ENCODE results near the gene RGS11.

The RGS11 gene

DNA sequence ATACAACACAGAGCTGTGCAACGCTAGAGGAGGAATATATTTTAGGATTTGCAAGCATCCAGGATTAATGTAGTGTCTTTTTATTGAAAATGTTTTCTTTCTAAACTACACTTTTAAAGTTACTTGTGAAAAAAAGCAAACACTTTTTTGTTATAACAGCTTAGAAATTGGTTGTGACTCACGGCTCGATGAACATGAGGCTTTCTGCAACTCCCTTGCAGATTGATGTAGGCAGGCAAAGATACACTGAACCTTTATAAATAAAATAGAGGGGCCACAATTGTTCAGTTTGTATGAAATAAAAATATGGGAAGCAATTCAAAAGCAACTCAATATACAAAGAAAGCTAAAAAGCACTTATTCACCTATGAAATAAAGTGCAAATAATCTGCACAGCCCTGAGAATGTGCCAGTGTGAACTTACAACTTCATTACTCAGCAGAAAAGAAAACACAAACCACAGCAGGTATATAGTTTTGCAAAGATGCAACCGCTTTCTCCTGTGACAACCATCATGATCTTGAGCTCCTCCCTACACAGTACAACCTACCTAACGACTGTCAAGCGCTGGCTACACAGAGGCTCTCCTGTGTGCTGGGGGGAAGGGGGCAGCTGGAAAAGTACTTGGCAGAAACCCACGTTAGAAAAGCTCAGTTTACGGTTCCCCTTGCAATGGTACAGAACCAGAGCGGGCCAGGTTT is 47.4 kb downstream of the RGS11 start:
- no peak for DNase-seq

DNA sequence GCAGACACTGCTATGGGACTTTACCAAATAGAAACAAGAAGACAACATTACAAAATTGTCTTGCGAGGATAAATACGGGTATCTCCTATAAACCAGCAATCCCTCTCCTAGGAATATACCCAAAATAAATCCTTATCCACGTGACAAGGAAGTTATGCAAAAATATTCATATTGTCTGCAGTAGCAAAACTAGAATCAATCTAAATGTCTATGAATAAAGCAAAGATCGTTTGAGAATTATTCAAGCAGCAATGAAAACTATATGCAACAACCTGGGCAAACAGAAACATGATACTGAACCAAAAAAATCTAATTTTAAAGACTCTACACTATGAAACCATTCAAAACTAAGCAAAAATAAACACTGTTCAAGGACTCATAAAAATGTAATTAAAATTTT is 55.7 kb downstream of the RGS11 start:
- no peak for DNase-seq

All from stimulated activated CD4-positive, alpha-beta T cell treated with anti-CD3 and anti-CD28 coated beads, Interleukin-4, amount 100 ng/mL, for 1 hour (primary cell).